ENCODE measurements around the gene SNX3.

DNA sequence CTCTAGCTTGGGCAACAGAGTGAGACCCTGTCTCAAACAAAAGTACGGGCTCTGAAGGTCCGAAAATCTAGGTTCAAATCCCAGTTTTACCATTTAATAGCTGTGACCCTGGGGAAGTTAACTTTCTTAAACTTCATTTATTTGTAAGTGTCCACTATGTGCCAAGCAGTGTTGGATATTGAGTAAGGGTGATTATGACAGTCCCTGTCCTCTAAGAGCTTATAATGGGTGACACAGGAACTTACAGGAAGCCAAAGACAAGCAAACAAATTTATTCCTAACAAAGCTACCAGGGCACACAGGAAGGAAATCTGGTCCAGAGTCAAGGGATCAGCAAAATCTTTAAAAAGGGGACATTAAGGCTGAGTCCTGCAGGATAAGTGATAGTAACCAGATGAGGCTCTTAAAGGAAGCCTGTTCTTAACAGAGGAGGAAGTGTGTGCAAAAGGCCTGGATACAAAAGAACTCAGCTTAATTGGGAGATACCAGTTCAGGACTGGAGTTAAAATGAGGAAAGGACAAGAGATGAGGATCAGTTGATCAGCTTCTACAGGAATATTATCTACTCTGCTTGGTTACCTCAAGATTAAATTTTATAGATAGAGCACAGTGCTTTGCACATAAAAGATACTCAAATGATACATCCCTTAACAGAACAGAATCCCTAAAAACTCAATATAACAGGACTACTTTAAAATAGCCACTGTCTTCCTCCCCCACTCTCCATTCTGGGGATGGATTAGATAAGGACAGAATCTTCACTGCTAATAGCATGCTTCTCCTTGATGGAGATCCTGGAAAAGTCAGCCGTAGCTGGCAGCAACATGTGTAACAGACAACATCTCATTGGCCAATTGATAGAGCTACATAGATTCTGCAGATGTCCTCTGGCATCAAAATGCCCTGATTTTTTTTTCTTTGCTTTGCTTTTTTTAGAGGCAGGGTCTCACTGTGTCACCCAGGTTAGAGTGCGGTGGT is 6.1 kb downstream of the SNX3 start:
- no peak for TF ChIP-seq CTCF (IDR thresholded peaks at IDR 0.05; ENCODE audit: low read depth, low read length)
- TF ChIP-seq EZH2phosphoT487 (IDR thresholded peaks at IDR 0.05; ENCODE audit: low read depth): no peak
